GM12873 (cell line): ENCODE measurements around the gene PHF21B.

ENCODE experiments used
- TF ChIP-seq, protein P1 (sequence below): IDR thresholded peaks from 2 replicates; pipeline ENCODE4 v1.5.1; 2012; ENCODE audit warnings: low read depth, mild to moderate bottlenecking, moderate library complexity, low read length, control low read depth; ENCODE audit not compliant: insufficient read depth; ENCODE audit errors: missing control alignments

PHF21B gene

GRCh38 chr22:44990328-44990727 is 19.5 kb downstream of the PHF21B start:
- TF ChIP-seq, protein P1, sequence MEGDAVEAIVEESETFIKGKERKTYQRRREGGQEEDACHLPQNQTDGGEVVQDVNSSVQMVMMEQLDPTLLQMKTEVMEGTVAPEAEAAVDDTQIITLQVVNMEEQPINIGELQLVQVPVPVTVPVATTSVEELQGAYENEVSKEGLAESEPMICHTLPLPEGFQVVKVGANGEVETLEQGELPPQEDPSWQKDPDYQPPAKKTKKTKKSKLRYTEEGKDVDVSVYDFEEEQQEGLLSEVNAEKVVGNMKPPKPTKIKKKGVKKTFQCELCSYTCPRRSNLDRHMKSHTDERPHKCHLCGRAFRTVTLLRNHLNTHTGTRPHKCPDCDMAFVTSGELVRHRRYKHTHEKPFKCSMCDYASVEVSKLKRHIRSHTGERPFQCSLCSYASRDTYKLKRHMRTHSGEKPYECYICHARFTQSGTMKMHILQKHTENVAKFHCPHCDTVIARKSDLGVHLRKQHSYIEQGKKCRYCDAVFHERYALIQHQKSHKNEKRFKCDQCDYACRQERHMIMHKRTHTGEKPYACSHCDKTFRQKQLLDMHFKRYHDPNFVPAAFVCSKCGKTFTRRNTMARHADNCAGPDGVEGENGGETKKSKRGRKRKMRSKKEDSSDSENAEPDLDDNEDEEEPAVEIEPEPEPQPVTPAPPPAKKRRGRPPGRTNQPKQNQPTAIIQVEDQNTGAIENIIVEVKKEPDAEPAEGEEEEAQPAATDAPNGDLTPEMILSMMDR: no peak

- TF ChIP-seq, protein P1: no peak
These were observed 21.1 kb downstream of the PHF21B start for GRCh38 chr22:44988671-44989070.

GRCh38 chr22:44986926-44987325 is 22.9 kb downstream of the PHF21B start:
- TF ChIP-seq, protein P1: no peak

GRCh38 chr22:44985906-44986527 is 23.8 kb downstream of the PHF21B start:
- TF ChIP-seq, protein P1: no peak

DNA sequence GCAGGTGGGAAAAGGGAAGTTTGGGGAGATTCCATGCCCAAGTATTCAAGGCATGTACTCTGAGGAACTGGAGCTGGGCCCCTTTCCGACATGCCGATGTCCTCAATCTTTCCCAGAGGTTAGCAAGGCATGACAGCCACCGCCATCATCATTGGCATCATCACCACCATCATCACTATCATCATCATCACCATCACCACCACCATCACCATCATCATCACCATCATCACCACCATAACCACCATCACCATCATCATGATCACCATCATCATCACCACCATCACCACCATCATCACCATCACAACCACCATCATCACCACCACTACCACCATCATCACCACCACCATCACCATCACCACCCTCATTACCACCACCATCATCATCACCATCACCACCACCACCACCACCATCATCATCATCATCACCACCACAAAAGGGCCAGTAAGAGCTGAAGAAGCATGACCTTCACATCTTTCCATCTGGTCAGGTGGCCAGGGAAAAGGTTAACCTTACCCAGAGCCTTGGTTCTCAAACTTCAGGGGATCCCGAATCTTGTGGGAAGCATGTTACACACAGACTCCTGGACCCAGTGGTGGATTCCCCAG is 25.8 kb downstream of the PHF21B start:
- TF ChIP-seq, protein P1: no peak

GRCh38 chr22:44982445-44982844 is 27.4 kb downstream of the PHF21B start:
- TF ChIP-seq, protein P1: no peak

DNA sequence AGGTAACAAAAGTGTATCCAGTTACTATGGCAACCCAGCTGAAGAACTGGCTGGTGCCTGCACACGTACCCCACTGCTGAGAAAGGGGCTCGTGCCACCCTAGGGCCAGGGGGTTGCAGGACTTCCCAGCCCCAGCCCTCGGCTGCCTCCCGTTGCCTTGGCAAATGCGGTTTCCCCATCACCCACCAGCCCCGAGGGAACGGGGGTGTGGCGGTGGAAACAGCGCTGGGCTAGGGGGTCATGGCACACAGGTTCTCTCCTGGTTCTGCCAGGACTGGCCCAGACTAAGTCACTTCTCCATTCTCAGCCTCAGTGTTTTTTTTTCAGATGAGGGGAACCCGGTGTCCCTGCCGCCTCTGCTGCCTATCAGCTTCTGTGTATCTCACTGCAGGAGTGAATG is 27.9 kb downstream of the PHF21B start:
- TF ChIP-seq, protein P1: no peak
